Measurements from ENCODE around the gene SLC22A4. TPM values are rescaled to one million over a fixed set of nuclear protein-coding genes. Genes with fewer than 3 reads are reported as not detected.

The SLC22A4 gene
- total RNA-seq, 1 donor from 2014 or later, result 0.57 TPM

DNA sequence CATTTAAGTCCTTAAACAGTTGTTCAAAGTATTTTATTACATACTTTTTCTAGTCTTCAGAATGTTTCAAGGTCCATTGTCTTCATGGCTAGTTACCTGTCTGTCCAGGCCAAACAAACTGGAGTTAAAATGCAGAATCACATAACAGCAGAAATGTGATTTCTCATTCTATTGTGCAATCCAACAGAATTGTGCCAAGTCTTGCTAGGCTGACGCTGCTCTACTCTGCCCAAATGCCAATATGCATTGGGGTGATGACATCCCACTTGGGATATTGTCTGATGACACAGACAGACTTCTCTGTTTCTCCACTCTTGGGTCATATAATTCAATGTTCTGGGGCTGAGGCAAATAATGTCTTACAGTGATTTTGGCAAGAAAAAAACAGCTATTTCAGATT lies 70.1 kb downstream of the SLC22A4 start:
- DNase-seq (ENCODE audit: missing footprints), result no peak
- ATAC-seq, result peak; percentile 89
- intact Hi-C loops (cut with DNase I), result no loop called here

DNA sequence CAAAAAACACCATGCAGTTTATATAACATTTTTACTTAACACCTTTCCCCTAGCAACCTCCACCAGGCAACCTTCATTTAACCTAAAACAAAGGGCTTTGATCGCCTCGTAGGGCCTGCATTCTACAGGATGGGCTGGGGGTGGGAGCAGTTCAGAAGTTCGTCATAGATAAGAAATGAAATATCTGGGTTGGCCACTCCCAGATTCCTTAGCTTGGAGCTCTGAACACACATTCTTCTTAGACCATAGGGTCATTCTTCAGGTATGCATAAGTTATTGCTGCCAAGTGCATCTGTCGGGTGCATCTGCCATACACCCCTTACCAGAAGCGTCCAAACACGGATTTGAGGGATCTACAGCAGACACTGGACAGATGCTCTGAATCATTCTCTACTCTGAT lies 71.0 kb downstream of the SLC22A4 start:
- ATAC-seq (no peak), DNase-seq (ENCODE audit: missing footprints) (no peak)
- intact Hi-C loops (cut with DNase I), result no loop called here

DNA sequence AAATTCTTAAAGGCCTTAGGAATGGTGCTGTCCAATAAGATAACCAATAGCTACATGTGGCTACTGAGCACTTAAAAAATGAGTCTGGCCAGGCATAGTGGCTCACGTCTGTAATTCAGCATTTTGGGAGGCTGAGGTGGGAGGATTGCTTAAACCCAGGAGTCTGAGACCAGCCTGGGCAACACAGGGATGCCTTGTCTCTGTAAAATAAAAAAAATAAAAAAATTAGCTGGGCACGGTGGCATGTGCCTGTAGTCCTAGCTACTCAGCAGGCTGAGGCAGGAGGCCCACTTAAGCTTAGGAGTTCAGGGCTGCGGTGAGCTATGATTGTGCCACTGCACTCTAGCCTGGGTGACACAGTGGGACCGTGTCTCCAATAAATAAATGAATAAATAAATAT lies 74.0 kb downstream of the SLC22A4 start:
- intact Hi-C loops (cut with DNase I), result loop anchor here (2.0 kb wide), 1 partner anchor 73 kb away; the partner anchor contains the start of gene SLC22A4
- ATAC-seq (no peak), DNase-seq (ENCODE audit: missing footprints) (no peak)

DNA sequence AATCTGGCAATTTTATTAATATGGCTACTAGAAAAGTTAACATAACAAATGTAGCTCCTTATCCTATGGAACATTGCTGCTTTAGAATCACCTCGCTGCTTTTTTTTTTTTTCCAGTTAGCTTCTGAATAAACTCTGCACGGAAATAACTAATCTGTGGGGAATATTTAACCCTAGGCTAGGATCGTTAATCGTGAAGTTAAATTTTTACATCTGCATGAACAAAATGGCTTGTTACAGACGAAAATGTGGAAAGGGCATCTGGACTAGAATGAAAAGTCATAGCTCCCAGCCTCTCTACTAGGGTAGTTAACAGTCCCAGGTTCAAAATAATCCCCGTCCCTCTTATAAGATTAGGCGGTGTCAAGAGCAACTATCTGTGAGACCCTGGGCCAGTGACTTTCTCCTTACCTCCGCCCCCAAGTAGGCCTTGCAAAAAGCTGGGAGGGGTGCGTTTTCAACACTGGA lies 74.8 kb downstream of the SLC22A4 start:
- intact Hi-C loops (cut with DNase I), result loop anchor here (2.0 kb wide), 1 partner anchor 74 kb away; the partner anchor contains the start of gene SLC22A4
- DNase-seq (ENCODE audit: missing footprints) (no peak), ATAC-seq (no peak)

DNA sequence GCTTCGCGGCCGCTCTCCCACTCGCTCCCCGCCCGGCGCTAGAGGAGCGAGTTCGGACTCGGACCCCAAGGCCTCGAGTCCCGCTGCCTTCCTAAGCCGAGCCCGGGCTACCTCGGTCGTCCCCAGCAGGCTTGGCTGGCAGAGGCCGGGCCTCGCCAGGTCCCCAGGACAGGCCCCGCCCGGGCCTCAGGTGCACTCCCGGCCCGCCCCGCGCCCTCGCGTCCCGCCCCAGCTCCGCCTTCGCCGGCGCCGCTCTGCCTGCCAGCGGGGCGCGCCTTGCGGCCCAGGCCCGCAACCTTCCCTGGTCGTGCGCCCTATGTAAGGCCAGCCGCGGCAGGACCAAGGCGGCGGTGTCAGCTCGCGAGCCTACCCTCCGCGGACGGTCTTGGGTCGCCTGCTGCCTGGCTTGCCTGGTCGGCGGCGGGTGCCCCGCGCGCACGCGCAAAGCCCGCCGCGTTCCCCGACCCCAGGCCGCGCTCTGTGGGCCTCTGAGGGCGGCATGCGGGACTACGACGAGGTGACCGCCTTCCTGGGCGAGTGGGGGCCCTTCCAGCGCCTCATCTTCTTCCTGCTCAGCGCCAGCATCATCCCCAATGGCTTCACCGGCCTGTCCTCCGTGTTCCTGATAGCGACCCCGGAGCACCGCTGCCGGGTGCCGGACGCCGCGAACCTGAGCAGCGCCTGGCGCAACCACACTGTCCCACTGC lies 75.4 kb downstream of the SLC22A4 start, which contains the start of gene SLC22A5:
Gene SLC22A5, plus strand, starts transcription at position 237 of the 707 bp plus-strand sequence. Its CDS starts 263 bp downstream, at position 500.
- ATAC-seq, result peak; percentile 86

DNA sequence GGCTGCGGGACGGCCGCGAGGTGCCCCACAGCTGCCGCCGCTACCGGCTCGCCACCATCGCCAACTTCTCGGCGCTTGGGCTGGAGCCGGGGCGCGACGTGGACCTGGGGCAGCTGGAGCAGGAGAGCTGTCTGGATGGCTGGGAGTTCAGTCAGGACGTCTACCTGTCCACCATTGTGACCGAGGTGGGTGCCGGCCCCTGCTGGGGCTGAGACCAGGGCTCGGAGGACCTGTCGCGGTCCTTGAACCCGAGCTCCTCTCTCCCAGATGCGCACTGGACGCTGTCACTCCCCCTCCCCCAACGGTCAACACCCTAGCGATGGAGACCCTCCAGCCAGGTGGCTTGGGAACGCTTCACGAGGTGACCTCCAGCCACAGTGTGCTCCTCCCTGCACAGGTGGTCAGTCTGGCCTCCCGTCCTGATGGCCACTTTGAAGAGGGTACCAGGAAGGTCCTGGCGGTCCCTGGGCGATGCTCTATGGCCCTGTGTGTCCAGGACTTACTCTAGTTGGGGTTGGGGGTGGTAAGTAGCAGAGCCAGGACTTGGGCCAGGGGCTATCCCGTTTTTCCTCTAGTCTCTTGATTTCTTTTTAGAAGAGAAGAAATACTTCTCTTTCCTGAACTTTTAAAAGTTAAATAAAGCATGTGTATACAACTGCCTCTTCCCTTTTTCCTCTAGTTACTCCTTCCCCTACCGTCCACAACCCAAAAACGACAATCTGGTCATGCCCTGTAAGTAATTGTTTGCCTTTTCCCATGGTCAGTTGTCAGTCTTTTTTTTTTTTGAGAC lies 76.2 kb downstream of the SLC22A4 start:
- intact Hi-C loops (cut with DNase I), result loop anchor here (5.0 kb wide), 1 partner anchor 98 kb away; no protein-coding TSS in a partner anchor
- ATAC-seq (peak; percentile 8), DNase-seq (ENCODE audit: missing footprints) (no peak)

More for the DNA sequence above, 75.4 kb downstream of the SLC22A4 start, which contains the start of gene SLC22A5:
- peak; percentile 86 for DNase-seq (ENCODE audit: missing footprints)
- intact Hi-C loops (cut with DNase I), result loop anchor here (2.0 to 5.0 kb wide), 2 partner anchors 75 to 97 kb away; partner anchors contain the start of gene SLC22A4

DNA sequence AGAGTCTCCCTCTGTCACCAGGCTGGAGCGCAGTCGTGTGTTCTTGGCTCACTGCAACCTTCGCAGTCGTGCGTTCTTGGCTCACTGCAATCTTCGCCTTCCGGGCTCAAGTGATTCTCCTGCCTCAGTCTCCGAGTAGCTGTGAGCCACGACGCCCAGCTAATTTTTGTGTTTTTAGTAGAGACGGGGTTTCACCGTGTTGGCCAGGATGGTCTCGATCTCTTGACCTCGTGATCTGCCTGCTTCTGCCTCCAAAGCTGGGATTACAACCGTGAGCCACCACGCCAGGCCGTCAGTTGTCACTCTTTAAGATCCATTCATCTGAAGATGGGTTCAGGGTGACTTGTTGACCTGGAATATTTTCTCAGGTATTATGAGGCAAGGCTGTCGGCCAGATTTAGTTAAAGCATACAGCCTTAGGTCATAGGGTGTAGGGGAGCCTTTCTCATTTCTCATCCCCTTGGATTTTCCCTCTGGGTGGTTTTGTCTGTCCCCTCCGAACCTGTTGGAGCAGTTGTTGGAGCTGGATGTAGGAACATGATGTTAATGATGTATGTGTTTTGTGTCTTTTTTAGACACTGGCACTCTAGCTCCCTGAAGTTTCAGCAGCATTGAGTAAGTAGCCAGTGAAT lies 76.9 kb downstream of the SLC22A4 start:
- peak; percentile 22 for ATAC-seq
- DNase-seq (ENCODE audit: missing footprints), result no peak
- intact Hi-C loops (cut with DNase I), result loop anchor here (5.0 kb wide), 1 partner anchor 99 kb away; no protein-coding TSS in a partner anchor

DNA sequence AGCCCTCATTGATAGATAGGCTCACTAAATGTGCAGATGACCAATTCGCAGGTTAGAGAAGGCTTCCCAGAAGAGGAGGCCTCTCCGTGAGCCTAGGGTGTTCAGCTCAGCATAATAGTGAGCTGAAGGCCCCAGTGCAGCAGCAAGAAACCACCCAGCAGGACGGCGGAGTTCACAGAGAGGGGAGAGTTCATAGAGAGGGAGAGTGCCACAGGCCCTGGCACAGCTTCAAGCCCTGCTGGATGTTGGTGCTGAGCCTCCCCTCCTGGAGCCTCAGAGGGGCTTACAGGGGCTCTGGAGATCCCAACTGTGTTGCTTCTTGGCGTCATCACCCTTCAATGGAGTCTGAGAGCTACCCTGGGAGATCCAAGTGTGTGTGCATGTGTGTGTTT lies 77.4 kb downstream of the SLC22A4 start:
- DNase-seq (ENCODE audit: missing footprints), result no peak
- ATAC-seq, result no peak
- intact Hi-C loops (cut with DNase I), result loop anchor here (5.0 kb wide), 1 partner anchor 99 kb away; no protein-coding TSS in a partner anchor

DNA sequence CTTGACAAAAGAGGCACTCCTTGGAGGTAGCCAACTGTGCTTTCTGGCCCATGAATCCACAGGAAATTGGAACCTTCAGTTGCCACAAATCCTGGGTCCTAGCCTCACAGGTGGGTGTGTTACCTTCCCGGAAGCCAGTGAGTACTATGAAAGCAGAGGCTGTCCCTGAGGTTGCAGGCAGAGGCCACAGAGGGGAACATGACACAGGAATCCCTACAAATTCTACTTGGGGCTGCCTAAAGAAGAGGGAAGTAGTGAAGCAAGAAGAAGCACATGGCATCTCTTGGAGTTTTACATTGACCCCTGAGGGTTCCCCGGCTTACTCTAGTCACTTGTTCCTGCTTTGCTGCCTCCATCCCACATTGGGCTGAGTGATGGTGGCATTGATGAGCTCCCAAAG lies 77.9 kb downstream of the SLC22A4 start:
- DNase-seq (ENCODE audit: missing footprints) (no peak), ATAC-seq (no peak)
- intact Hi-C loops (cut with DNase I), result loop anchor here (5.0 kb wide), 1 partner anchor 100 kb away; no protein-coding TSS in a partner anchor

DNA sequence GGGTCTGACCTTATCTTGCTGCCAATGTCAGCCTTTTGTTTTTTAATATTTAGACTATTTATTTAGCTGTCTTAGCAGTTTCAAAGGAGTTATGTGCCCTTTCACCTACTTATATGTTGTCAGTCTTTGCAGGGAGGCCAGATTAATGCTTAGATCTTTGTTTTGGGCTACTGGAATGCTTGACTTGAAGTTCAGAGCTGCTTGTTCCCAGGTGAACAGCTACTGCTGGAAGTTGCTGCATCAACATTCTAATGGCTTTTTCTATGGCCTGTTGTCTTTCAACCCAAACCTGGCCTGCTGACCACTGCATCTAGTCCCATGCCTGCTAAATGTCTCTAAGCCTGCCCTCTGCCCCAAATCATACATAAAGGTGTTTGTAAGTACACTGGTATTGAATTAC lies 78.3 kb downstream of the SLC22A4 start:
- DNase-seq (ENCODE audit: missing footprints), result no peak
- intact Hi-C loops (cut with DNase I), result loop anchor here (5.0 kb wide), 1 partner anchor 100 kb away; no protein-coding TSS in a partner anchor

DNA sequence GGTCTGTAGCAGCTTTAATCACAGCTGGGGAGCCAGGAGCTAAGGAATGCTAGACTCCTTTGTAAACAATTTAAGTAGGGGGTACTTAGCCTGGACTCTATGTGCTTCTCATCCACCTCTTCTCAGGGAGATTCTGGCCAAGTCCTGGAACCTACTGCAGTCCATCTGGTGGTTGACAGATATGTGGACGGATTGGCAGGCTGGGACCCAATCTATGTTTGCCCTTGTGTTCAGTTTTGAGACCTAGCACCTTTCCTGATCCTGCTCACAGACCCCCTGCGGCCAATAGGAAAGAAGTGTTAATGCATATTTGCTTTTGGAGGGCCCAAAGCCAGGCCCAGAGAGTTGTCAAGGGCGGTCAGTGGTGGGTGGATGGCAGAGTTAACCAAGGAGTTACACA lies 81.8 kb downstream of the SLC22A4 start:
- ATAC-seq (no peak), DNase-seq (ENCODE audit: missing footprints) (no peak)
- intact Hi-C loops (cut with DNase I), result no loop called here

More for the DNA sequence above, 78.3 kb downstream of the SLC22A4 start:
- no peak for ATAC-seq

DNA sequence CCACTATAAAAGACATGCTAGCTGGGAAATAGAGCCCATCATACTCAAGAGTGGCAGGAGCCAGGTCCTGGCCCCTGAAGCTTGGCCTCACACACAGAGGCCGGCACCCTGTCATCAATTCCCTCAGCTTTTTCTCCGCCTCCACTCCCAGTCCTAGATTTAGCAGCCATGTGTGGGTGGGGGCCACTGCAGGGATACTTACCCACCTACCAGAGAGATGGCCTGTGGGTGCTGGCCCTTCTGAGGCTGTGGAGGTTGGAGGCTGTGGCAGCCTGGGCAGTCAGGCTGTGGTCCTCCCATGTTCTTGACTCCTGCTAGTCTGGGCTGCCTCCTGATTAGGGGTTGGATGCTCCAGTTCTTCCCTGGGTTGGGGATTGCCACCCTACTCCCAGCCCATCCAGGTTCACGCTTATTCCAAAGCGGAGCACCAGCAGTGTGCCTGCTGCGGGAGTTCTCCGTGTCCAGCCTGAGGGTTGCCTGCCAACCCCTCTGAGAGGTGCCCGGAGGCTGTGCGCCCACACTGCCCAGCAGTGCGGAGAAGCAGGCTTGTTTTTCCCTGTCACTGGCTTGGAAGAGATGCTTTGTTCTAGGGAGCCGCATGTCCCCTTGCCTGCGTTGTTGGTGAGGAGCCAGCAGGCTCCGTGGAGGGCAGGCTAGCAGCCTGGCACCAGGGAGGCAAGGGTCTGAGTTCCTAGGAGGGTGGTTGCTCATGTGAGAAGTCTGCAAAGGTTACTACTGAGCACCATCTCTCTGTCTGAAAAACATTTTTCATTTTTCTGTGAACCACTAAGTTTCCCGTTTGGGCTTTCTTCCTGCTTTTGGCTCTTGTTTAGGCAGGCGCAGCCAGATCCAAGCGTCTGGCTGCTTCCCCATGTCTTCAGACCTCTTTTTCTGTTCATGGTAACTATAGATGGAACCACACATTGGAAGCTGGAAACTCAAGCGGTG lies 82.8 kb downstream of the SLC22A4 start:
- DNase-seq (ENCODE audit: missing footprints), result no peak
- intact Hi-C loops (cut with DNase I), result no loop called here

DNA sequence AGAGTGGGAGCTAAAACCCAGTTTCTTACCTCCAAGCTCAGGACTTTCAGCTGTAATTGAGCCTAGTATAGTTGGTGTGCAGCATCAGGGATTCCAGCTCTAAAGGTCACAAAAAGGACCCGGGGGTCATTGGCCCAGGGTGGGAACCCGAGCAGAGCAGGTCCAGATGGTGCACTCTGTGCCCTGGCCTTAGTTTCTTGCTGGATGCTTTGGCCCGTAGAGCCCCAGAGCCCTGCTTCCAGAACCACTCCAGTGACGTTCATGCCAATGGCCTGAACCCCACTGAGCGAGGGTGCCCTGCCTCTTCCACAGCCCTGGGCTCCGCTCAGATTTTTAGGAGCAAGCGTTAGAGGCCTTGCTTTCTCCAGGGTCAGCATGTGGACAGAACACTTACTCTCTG lies 83.5 kb downstream of the SLC22A4 start:
- DNase-seq (ENCODE audit: missing footprints) (no peak), ATAC-seq (no peak)
- intact Hi-C loops (cut with DNase I), result no loop called here

More for the DNA sequence above, 82.8 kb downstream of the SLC22A4 start:
- ATAC-seq, result peak; percentile 64

DNA sequence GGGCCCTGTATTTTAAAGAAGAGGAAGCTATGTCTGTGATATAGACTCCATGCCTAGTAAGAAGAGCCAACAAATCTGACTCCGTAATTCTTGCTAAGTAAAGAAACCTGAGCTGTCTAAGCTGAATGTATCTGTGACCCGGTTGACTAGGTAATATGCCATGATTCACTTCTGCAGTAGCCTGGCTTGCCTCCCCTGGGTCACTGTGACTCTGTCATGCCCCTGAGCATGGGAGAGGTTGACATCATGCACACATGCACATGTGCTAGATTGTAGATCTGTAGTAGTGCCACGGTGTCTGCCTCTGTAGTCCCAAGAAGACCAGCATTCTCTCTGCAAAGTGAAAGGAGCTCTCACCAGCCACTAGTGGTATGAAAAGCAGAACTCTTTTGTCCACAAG lies 84.4 kb downstream of the SLC22A4 start:
- no peak for DNase-seq (ENCODE audit: missing footprints)
- intact Hi-C loops (cut with DNase I), result no loop called here
- ATAC-seq, result no peak

DNA sequence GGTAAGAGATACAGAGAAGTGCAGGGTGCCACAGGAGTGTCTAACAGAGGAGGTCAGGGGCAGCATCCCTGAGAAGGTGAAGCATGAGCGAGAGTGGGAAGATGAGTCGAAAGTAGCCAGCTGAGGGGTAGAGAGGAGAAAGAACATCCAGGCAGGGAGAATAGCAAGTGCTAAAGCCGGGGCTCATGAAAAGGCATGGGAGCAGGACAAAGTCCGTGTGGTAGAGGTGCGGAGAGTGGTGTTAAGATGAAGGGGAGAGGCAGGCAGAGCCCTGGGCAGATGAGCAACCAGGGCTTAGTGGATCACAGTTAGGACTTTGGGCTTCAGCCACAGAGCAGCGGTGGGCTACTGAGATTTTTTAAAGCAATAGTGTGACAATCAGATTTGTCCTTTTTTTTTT lies 85.9 kb downstream of the SLC22A4 start:
- DNase-seq (ENCODE audit: missing footprints) (no peak), ATAC-seq (no peak)
- intact Hi-C loops (cut with DNase I), result no loop called here

DNA sequence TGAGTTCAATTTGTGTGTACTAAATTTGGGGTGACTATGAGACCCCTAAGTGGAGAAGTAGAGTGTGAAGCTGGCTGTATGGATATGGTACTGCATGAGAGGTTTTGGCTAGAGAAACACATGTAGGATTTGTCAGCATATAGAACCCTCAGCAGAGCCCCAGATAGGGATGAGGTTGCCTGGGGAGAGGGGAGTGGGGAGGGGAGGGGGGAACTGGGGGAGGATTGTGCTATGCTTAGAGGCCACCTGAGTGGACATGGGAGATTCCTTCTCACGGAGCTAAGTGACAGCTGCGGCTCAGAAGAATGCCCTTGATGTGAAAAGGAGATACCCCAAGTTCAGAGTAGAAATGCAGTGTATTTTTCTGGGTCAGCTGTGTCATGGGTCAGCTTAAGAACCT lies 86.5 kb downstream of the SLC22A4 start:
- DNase-seq (ENCODE audit: missing footprints) (no peak), ATAC-seq (no peak)
- intact Hi-C loops (cut with DNase I), result no loop called here

DNA sequence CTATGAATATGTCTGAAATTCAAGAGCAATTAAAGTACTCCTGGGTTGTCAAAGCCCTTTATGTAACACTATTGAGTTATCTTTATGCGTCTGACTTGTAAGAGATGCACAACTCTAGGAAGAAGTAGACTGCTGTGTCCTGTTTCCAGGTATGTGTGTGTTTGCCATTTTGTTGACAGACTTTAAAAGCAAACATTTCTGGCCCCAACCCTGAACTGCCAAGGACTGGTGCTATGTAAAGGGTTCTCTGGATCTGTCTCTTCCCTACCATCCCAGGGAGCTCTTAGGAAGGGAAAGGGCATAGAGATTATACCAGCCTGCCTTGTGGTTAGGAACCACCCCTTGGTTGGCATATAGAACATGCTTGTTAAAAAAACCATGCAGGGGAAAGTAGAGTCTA lies 87.4 kb downstream of the SLC22A4 start:
- no peak for DNase-seq (ENCODE audit: missing footprints)
- ATAC-seq, result no peak
- intact Hi-C loops (cut with DNase I), result no loop called here

DNA sequence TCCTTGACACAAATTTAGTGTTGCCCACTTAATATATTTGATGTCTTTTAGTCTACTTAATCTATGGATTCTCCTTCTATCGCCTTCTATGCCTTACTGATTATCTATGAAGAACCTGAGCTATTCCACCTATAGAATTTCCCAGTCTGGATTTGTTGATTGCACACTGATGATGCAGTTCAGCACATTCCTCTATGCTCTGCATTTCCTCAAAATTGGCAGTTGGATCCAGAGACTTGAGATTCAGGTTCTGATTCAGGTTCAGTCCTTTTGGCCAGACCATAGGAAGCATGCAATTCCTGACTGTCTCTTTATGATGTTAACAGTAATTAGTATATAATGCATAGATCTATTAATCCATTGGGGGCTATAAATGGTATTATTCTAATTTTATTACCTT lies 89.1 kb downstream of the SLC22A4 start:
- DNase-seq (ENCODE audit: missing footprints) (no peak), ATAC-seq (no peak)
- intact Hi-C loops (cut with DNase I), result no loop called here

Measured in Right ventricle myocardium inferior (tissue), 1 donor.